Activated T-helper 2 cell treated with anti-CD3 and anti-CD28 coated beads, Interferon-gamma antibody, Interleukin-2, Interleukin-4, amounts not matched to agents 10 μg/mL and 5 μg/mL and 100 μg/mL, durations not matched to agents 14 hours and 24 hours and 36 hours (primary cell): Measurements from ENCODE around the gene SCAMP2. TPM values are rescaled to one million over a fixed set of nuclear protein-coding genes. Genes with fewer than 3 reads are reported as not detected.
"Not testable (repeated sequence)": the region's sequence is repeated elsewhere in the genome, so short reads cannot be mapped to it uniquely, and the experiment has no call there.

Experiments used
- DNase-seq: peaks from one replicate; pipeline ENCODE4 v3.0.0; 2021; ENCODE audit warnings: low spot score
- H3K27ac Mint-ChIP-seq: one replicate; pipeline ENCODE4 v1.8.0; 2021; ENCODE audit warnings: mixed read lengths
- H3K27me3 Mint-ChIP-seq: one replicate; pipeline ENCODE4 v1.8.0; 2021; ENCODE audit warnings: low read depth, mixed read lengths
- H3K36me3 Mint-ChIP-seq: one replicate; pipeline ENCODE4 v1.8.0; 2021; ENCODE audit warnings: low read depth, mixed read lengths
- H3K4me1 Mint-ChIP-seq: one replicate; pipeline ENCODE4 v1.8.0; 2021; ENCODE audit warnings: low read depth, mixed read lengths
- H3K4me3 Mint-ChIP-seq: one replicate; pipeline ENCODE4 v1.8.0; 2021; ENCODE audit warnings: low read depth, mild to moderate bottlenecking, moderate library complexity, mixed read lengths
- H3K9me3 Mint-ChIP-seq: one replicate; pipeline ENCODE4 v1.8.0; 2021; ENCODE audit warnings: mixed read lengths
- intact Hi-C: fragments of 100-400 bp; cut with micrococcal nuclease; formaldehyde crosslinking; loops from one replicate; pipeline ENCODE4 v1.15.1; 2023
- total RNA-seq: library from RNA; stranded (reverse); gene quantifications from 2 replicates; pipeline ENCODE4 v1.2.3, GENCODE V29; 2022

SCAMP2 gene, protein sequence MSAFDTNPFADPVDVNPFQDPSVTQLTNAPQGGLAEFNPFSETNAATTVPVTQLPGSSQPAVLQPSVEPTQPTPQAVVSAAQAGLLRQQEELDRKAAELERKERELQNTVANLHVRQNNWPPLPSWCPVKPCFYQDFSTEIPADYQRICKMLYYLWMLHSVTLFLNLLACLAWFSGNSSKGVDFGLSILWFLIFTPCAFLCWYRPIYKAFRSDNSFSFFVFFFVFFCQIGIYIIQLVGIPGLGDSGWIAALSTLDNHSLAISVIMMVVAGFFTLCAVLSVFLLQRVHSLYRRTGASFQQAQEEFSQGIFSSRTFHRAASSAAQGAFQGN
- 85.0 and 90.6 TPM in 2 replicates for total RNA-seq

DNA sequence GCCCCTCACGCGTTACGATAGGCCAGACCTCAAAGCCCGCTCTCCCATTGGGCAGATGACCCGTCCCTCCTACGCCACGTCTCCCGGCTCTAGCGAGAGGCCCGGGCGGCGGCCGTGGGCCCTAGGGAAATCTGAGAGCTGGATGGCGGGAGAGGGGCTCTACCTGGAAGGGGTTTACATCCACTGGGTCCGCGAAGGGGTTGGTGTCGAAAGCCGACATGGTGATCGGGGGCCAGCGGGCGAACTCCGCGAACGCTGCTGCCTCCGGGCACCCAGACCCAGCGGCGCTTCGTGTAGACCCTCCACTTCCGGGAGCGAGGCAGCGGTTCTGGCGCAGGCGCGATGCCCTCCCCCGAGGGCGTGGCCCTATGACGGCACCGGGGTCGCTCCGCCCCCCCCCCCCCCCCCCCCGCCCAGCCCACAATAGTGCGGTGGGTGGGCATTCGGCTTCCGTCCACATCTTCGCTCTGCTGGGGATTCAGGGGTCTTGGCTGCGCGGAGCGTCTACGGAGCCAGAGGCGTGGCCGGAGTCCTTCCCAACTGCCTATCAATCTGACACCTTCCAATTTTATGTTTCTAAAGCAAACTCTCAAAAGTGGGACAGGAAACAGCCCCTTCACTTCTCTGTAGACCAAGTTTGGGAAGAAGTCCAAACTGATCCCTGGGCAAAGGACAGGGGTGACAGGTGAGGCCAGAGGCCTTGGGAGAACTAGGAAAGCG, at the start of gene SCAMP2:
SCAMP2 (minus strand) TSS at position 330 of the 720 bp plus-strand sequence; CDS start at position 220, 110 bp downstream.
- Mint-ChIP-seq H3K27ac (peak within 1 kb of the TSS; percentile 89), H3K4me1 (peaks cover 34% of the 10 kb centered on the region), H3K36me3 (peaks cover 26% of the 10 kb centered on the region), H3K27me3 (peaks cover 1% of the 10 kb centered on the region), H3K9me3 (no peaks in the 10 kb centered on the region), H3K4me3 (peak within 1 kb of the TSS; percentile 98)
- intact Hi-C loops = loop anchor here (1.0 to 5.0 kb wide), 5 partner anchors 16 to 864 kb away; partner anchors contain the start of genes COX5A and FAM219B
- peak; percentile 89 for DNase-seq

DNA sequence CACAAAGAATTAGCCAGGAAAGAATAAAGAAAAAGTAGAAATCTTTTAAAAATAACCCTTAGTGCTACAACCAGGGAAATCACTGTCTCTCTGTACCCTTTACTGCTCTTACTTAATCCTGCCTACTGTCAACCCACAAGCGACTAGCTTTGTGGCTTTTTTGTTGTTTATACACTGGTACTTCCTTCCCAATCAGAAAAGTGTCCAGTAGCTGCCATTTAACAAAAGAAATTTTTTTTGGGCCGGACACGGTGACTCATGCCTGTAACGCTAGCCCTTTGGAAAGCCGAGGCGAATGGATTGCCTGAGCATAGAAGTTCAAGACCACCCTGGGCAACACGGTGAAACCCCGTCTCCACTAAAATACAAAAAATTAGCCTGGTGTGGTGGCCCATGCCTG, 47.3 kb upstream of the SCAMP2 start:
- Mint-ChIP-seq H3K4me1 (peaks cover 10% of the 10 kb centered on the region), H3K9me3 (no peaks in the 10 kb centered on the region), H3K27ac (no peak overlapping the region), H3K36me3 (peaks cover 63% of the 10 kb centered on the region), H3K4me3 (no peak overlapping the region), H3K27me3 (no peaks in the 10 kb centered on the region)
- DNase-seq = no peak
- intact Hi-C loops = no loop called here

DNA sequence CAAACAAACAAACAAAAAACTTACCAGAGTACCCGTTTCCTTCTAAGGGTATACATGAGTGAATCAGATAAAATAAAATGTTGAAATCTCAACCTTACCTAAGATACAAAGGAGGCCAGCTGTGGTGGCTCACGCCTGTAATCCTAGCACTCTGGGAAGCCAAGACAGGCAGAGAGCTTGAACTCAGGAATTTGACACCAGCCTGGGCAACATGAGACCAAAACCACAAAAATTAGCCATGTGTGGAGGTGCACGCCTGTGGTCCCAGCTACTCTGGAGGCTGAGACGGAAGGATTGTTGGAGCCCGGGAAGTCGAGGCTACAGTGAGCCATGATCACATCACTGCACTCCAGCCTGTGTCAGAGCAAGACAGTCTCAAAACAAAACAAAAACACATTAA, 44.5 kb upstream of the SCAMP2 start:
- no peak for DNase-seq
- no peaks in the 10 kb centered on the region for H3K27me3 Mint-ChIP-seq
- H3K27ac Mint-ChIP-seq = no peak overlapping the region
- H3K36me3 Mint-ChIP-seq = peaks cover 67% of the 10 kb centered on the region
- H3K9me3 Mint-ChIP-seq = no peaks in the 10 kb centered on the region
- peaks cover 4% of the 10 kb centered on the region for H3K4me1 Mint-ChIP-seq
- intact Hi-C loops = no loop called here
- no peak overlapping the region for H3K4me3 Mint-ChIP-seq

DNA sequence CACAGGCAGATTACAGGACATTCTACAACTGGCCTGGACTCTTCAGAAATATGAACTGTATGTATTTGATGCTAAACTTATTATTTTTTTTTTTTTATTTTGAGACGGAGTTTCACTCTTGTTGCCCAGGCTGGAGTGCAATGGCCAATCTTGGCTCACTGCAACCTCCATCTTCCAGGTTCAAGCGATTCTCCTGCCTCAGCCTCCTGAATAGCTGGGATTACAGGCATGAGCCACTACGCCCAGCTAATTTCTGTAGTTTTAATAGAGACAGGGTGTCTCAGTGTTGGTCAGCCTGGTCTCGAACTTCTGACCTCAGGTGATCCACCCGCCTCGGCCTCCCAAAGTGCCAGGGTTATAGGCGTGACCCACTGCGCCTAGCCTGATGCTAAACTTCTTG, 40.6 kb upstream of the SCAMP2 start:
- H3K4me3 Mint-ChIP-seq, H3K9me3 Mint-ChIP-seq, H3K27ac Mint-ChIP-seq, intact Hi-C loops, H3K4me1 Mint-ChIP-seq, DNase-seq, H3K27me3 Mint-ChIP-seq: not testable (repeated sequence)
- peaks cover 54% of the 10 kb centered on the region for H3K36me3 Mint-ChIP-seq

DNA sequence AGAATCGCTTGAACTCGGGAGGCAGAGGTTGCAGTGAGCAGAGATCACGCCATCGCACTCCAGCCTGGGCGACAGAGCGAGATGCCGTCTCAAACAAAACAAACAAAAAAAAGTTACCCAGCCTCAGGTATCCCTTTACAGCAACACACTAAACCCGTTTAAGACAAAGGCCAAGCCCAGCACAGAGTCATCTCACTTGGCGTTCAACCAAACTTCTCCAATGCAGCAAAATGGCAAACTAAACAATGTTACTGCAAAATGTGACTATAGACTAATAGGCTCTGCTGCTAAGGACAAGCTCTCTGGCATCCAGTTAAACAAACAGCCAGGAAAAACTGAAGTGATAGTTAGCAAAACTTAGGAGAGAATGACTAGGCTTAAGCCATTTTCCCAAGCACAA, 39.9 kb upstream of the SCAMP2 start:
- peaks cover 49% of the 10 kb centered on the region for H3K36me3 Mint-ChIP-seq
- H3K27ac Mint-ChIP-seq = no peak overlapping the region
- no peak overlapping the region for H3K4me3 Mint-ChIP-seq
- no peaks in the 10 kb centered on the region for H3K27me3 Mint-ChIP-seq
- intact Hi-C loops = no loop called here
- H3K4me1 Mint-ChIP-seq = peaks cover 2% of the 10 kb centered on the region
- DNase-seq = no peak
- no peaks in the 10 kb centered on the region for H3K9me3 Mint-ChIP-seq

DNA sequence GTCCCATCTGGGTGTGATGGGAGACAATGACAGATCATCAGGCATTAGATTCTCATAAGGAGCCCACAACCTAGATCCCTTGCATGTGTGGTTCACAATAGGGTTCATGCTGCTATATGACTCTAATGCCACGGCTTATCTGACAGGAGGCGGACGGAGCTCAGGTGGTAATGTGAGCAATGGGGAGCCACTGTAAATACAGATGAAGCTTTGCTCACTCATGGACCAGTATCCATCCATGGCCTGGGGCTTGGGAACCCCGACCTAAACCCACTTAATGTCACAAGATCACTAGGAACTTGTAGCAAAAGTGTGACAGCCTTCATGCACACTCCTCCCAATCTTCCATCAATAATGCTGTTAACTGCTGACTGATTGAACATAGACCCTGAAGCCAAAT, 35.5 kb upstream of the SCAMP2 start:
- Mint-ChIP-seq H3K4me3 (no peak overlapping the region), H3K27ac (no peak overlapping the region), H3K36me3 (peaks cover 45% of the 10 kb centered on the region), H3K4me1 (peaks cover 27% of the 10 kb centered on the region), H3K27me3 (no peaks in the 10 kb centered on the region), H3K9me3 (no peaks in the 10 kb centered on the region)
- no peak for DNase-seq
- intact Hi-C loops = loop anchor here (5.0 kb wide), 1 partner anchor 44 kb away; no protein-coding TSS in a partner anchor

DNA sequence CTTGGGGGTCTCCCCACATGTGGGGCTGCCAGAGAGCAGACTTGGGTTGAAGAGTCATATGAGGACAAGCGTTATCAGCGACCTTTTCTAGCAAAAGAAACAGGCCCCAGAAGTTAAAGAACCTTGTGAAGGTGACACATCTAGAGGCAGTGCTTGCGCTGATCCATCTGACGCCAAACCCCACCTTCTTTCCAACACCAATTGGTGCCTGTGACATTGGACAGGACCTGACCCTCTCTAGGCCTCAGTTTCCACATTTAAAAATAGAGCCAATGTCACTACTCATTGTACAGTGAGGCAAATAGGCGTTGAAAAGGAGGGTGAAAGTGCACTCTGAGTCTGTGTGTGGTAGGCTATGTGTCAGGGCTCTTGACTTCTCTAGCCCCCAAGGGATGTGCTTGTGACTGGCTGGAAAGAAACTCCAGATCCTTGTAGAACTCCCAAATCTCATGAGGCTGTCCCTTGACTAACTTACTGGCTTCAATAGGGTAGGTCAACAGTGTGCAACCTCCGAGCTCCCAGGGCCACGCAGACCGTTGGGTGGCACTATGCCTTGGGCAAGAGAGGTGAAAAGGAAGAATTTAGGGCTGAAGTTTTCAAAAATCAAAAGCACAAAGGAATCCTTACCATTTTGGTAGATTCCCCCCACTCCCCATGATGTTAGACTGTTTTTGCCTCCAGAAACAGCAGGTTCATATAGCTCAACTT, 34.2 kb upstream of the SCAMP2 start:
- intact Hi-C loops = loop anchor here (2.0 to 5.0 kb wide), 3 partner anchors 17 to 45 kb away; partner anchors contain the start of genes MPI and SCAMP2
- Mint-ChIP-seq H3K27ac (peak overlapping the region; percentile 88), H3K27me3 (no peaks in the 10 kb centered on the region), H3K36me3 (peaks cover 46% of the 10 kb centered on the region), H3K9me3 (no peaks in the 10 kb centered on the region), H3K4me1 (peaks cover 29% of the 10 kb centered on the region), H3K4me3 (peak overlapping the region; percentile 89)
- DNase-seq = no peak

DNA sequence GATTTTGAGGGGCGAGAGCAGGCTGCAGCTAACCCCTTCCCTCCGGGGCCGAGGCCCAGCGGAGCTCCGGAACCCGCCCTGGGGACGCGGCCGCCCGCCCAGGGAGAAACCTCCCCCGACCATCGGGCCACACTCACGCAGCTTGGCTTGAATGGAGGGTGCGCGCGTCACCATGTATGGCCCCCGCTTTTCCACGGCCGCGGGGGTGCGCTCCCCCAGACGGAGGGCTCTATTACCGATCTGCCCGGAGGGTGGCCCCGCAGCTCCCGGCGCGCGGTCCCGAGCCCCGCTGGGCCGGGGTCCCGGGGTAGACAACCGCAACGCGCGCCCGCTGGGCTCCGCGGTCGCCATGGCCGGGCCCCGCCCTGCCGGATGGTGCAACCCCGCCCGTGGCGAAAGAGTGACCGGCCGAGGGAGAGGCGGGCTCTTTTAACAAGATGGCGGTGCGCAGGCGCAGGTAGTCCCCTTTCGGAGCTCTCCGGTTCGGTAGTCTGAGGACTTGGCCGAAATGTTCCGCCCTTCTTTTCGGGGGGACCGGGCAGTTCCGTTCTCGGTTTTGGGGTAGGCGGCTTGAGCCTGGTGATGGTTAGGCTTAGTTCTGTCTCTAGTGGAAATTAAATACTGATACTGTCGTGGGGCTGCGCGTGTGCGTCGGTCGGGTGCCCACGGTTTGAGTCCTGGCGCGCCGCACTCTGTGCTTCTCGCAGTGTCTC, 33.4 kb upstream of the SCAMP2 start, which contains the start of gene FAM219B:
FAM219B (minus strand) TSS at position 402 of the 713 bp plus-strand sequence; CDS start at position 351, 51 bp downstream.
- DNase-seq = peak; percentile 75
- no peaks in the 10 kb centered on the region for H3K9me3 Mint-ChIP-seq
- peaks cover 48% of the 10 kb centered on the region for H3K36me3 Mint-ChIP-seq
- intact Hi-C loops = loop anchor here (2.0 to 5.0 kb wide), 3 partner anchors 16 to 46 kb away; partner anchors contain the start of genes MPI and SCAMP2
- peaks cover 33% of the 10 kb centered on the region for H3K4me1 Mint-ChIP-seq
- H3K27me3 Mint-ChIP-seq = no peaks in the 10 kb centered on the region
- peak within 1 kb of the TSS; percentile 88 for H3K27ac Mint-ChIP-seq
- H3K4me3 Mint-ChIP-seq = peak within 1 kb of the TSS; percentile 91

DNA sequence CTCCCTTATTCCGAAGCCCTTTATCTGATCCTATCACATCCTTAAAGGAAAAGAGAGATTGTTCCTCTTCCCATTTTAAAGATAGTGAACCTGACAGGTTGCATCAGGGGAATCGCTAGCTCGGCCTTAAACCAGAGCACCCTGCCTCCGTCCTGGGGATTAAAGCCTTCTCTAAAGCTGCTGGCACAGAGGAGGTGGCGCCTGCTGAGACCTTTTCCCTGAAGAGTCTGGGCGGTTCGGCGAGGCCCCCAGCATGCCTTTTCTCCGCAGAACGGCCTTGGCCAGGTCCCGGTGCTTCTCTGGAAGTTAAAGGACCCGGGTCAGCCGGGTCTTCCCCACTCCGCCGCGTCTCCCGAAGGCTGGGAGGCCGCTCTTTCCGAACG, 32.9 kb upstream of the SCAMP2 start:
- peaks cover 33% of the 10 kb centered on the region for H3K4me1 Mint-ChIP-seq
- DNase-seq = peak; percentile 28
- H3K36me3 Mint-ChIP-seq = peaks cover 50% of the 10 kb centered on the region
- intact Hi-C loops = loop anchor here (2.0 to 5.0 kb wide), 3 partner anchors 15 to 46 kb away; partner anchors contain the start of genes MPI and SCAMP2
- no peaks in the 10 kb centered on the region for H3K9me3 Mint-ChIP-seq
- H3K27ac Mint-ChIP-seq = peak overlapping the region; percentile 66
- H3K4me3 Mint-ChIP-seq = peak overlapping the region; percentile 91
- no peaks in the 10 kb centered on the region for H3K27me3 Mint-ChIP-seq

DNA sequence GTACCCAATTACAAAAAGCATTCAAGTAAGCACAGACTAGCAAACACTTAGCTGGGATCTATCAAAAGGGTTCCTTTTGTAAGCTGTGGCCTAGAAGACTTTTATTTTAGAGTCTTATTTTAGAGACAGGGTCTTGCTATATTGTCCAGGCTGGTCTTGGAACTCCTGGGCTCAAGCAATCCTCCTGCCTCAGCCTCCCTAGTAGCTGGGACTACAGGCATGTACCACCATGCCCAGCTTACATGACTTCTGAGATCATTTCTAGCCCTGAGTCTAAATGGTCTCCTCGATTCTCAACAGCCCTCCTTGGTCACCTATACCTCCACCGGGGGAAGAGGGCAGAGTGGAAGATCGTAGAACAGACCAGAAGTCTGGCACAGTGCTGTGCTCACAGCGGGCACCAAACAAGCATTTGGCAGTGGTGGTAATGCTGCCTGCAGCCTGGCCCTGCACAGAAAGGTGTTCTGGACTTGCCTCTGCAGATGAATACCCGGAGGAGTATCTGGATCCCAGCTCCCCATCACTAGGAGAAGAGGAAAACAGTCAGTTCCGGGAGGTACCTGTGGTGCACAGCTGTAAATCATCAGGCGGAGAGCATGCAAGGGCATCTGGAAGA, 31.1 kb upstream of the SCAMP2 start:
- H3K27ac Mint-ChIP-seq = peak overlapping the region; percentile 26
- H3K36me3 Mint-ChIP-seq = peaks cover 58% of the 10 kb centered on the region
- DNase-seq = no peak
- peaks cover 35% of the 10 kb centered on the region for H3K4me1 Mint-ChIP-seq
- no peaks in the 10 kb centered on the region for H3K27me3 Mint-ChIP-seq
- intact Hi-C loops = loop anchor here (5.0 kb wide), 2 partner anchors 33 to 47 kb away; partner anchors contain the start of gene COX5A
- H3K9me3 Mint-ChIP-seq = no peaks in the 10 kb centered on the region
- H3K4me3 Mint-ChIP-seq = peak overlapping the region; percentile 91

DNA sequence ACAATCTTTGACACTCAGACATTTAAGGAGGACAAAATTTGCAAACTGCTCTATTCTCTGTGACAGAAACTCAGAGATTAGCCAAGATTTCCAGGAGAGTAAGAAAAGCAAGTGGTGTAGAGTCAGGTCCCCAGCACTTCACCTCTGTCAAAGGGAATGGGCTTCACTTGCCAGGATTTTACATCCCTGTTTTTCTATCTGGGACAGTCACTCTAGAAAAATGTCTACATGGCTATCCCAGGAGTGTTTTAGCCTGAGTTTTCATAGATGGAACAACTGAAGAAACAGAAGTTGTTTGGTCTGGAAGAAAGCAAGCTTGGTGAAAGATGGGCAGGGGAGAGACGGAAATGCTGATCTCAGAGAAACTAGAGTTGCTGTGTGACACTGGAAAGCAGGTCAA, 30.5 kb upstream of the SCAMP2 start:
- intact Hi-C loops = loop anchor here (5.0 kb wide), 2 partner anchors 34 to 46 kb away; partner anchors contain the start of gene COX5A
- H3K9me3 Mint-ChIP-seq = no peaks in the 10 kb centered on the region
- H3K27me3 Mint-ChIP-seq = no peaks in the 10 kb centered on the region
- peaks cover 34% of the 10 kb centered on the region for H3K4me1 Mint-ChIP-seq
- no peak for DNase-seq
- H3K27ac Mint-ChIP-seq = no peak overlapping the region
- peaks cover 58% of the 10 kb centered on the region for H3K36me3 Mint-ChIP-seq
- no peak overlapping the region for H3K4me3 Mint-ChIP-seq
